ENCODE results near the gene GOLPH3.

GRCh38 chr5:32090026-32090754 is 83.9 kb downstream of the GOLPH3 start:
- TF ChIP-seq RAD21 (IDR thresholded peaks at IDR 0.05; ENCODE audit: low read depth) (no peak), REST (IDR thresholded peaks at IDR 0.05; ENCODE audit: low read depth) (no peak), NFIC (IDR thresholded peaks at IDR 0.05) (no peak), EGR1 (IDR thresholded peaks at IDR 0.05) (no peak), CEBPB (IDR thresholded peaks at IDR 0.05) (no peak), YY1 (IDR thresholded peaks at IDR 0.05; ENCODE audit: low read depth) (no peak), EP300 (IDR thresholded peaks at IDR 0.05; ENCODE audit: borderline replicate concordance) (no peak), FOXM1 (IDR thresholded peaks at IDR 0.05; ENCODE audit: borderline replicate concordance, low read depth) (no peak), MAX (IDR thresholded peaks at IDR 0.05) (no peak), TAF1 (IDR thresholded peaks at IDR 0.05; ENCODE audit: low read depth) (no peak), CREB1 (IDR thresholded peaks at IDR 0.05; ENCODE audit: low read depth) (no peak)

Measured in Ishikawa (cell line).